Colonic mucosa (tissue), 4 donors: ENCODE results near the gene TRPV2. TPM values are rescaled to one million over a fixed set of nuclear protein-coding genes. Genes with fewer than 3 reads are reported as not detected.

ENCODE experiments used
- DNase-seq: peaks from one replicate; pipeline ENCODE4 v3.0.0-alpha.2; 2020
- H3K27ac ChIP-seq: fragments of 200-600 bp; one replicate; pipeline ENCODE4 v1.8.0; 2021
- H3K27me3 ChIP-seq: fragments of 200-600 bp; one replicate; pipeline ENCODE4 v1.8.0; 2021
- H3K36me3 ChIP-seq: fragments of 200-600 bp; one replicate; pipeline ENCODE4 v1.8.0; 2021
- H3K4me1 ChIP-seq: fragments of 200-600 bp; one replicate; pipeline ENCODE4 v1.8.0; 2021; ENCODE audit warnings: mild to moderate bottlenecking
- H3K4me3 ChIP-seq: fragments of 200-600 bp; one replicate; pipeline ENCODE4 v1.8.0; 2021
- H3K9ac ChIP-seq, 2 donors: one replicate each; pipeline ENCODE4 v1.7.0; 2013; ENCODE audit warnings: control low read depth in 2 of 2, low read depth in 2 of 2, low read length in 2 of 2
- H3K9me3 ChIP-seq: fragments of 200-600 bp; one replicate; pipeline ENCODE4 v1.8.0; 2021
- intact Hi-C: fragments of 100-400 bp; cut with DNase I; formaldehyde crosslinking; loops from one replicate; pipeline ENCODE4 v1.14.1; 2022
- total RNA-seq, 2 donors: library from RNA; stranded (reverse); fragmentation: NEBNext Ultra II Directional in 1 of 2; extraction: Animal tissue kit (Norgen Biotek cat#: 25700) in 1 of 2; gene quantifications; one replicate each; pipeline ENCODE4 v1.2.1, GENCODE V29; 2021
- TF ChIP-seq, protein P1 (sequence below): fragments of 200-600 bp; IDR thresholded peaks from one replicate; pipeline ENCODE4 v1.8.0; 2022; ENCODE audit warnings: antibody characterized with exemption, mild to moderate bottlenecking
- donor health status: healthy.
- donor health status: DM: no; HTN: no; CAD: no.
- donor health status: DM: no; HTN: no; CAD: no.

Gene TRPV2
- total RNA-seq, 2 donors from 2014 or later: 5.4 to 7.4 TPM

DNA sequence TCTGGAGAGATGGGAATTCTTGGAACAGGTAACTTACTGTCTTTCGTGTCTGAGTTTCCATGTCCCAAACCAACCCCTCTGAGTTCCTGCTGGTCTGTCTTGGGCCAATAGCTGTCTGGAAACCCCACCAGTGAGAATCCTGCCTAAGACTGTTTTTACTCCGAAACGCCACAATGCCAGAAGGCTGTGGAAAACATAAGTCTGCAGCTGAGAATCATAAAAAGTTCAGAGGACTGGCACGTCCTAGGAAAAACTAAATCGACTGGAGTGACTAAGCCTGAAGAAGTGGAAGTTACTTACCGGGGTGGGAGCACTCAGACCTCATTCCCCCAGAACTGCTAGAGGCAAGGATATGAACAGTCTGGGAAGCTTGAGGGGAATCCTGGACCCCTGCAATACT lies 63.3 kb downstream of the TRPV2 start:
- Histone ChIP-seq H3K27me3 (no peaks in the 10 kb centered on the region), H3K9ac (no peak overlapping the region), H3K9me3 (no peaks in the 10 kb centered on the region), H3K36me3 (no peaks in the 10 kb centered on the region), H3K4me1 (no peaks in the 10 kb centered on the region), H3K27ac (no peak overlapping the region), H3K4me3 (no peak overlapping the region)
- no peak for DNase-seq
- intact Hi-C loops: no loop called here
- TF ChIP-seq, protein P1, sequence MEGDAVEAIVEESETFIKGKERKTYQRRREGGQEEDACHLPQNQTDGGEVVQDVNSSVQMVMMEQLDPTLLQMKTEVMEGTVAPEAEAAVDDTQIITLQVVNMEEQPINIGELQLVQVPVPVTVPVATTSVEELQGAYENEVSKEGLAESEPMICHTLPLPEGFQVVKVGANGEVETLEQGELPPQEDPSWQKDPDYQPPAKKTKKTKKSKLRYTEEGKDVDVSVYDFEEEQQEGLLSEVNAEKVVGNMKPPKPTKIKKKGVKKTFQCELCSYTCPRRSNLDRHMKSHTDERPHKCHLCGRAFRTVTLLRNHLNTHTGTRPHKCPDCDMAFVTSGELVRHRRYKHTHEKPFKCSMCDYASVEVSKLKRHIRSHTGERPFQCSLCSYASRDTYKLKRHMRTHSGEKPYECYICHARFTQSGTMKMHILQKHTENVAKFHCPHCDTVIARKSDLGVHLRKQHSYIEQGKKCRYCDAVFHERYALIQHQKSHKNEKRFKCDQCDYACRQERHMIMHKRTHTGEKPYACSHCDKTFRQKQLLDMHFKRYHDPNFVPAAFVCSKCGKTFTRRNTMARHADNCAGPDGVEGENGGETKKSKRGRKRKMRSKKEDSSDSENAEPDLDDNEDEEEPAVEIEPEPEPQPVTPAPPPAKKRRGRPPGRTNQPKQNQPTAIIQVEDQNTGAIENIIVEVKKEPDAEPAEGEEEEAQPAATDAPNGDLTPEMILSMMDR: no peak

DNA sequence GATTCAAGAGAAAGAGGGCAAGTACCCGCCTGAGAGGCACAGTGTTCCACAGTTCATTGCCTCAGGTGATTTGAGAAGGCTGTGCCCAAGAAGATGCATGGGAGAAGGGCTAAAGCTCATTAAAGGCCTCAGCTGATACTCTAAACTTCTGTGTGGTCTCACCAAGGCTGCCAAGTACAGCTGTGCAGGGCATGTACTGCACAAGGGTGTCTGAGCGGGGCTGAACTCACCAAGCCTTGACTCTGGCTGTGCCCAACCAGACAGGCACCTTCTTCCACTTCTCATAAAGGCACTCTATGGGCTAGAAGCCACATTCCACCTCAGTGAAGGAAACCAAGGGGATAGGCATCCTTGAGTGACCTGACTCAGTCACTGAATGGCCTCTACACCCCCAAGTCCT lies 63.9 kb downstream of the TRPV2 start:
- H3K4me3 ChIP-seq: no peak overlapping the region
- no peaks in the 10 kb centered on the region for H3K36me3 ChIP-seq
- TF ChIP-seq, protein P1: no peak
- no peaks in the 10 kb centered on the region for H3K4me1 ChIP-seq
- intact Hi-C loops: no loop called here
- no peak overlapping the region for H3K9ac ChIP-seq
- DNase-seq: no peak
- H3K27ac ChIP-seq: no peak overlapping the region
- no peaks in the 10 kb centered on the region for H3K9me3 ChIP-seq
- H3K27me3 ChIP-seq: no peaks in the 10 kb centered on the region

DNA sequence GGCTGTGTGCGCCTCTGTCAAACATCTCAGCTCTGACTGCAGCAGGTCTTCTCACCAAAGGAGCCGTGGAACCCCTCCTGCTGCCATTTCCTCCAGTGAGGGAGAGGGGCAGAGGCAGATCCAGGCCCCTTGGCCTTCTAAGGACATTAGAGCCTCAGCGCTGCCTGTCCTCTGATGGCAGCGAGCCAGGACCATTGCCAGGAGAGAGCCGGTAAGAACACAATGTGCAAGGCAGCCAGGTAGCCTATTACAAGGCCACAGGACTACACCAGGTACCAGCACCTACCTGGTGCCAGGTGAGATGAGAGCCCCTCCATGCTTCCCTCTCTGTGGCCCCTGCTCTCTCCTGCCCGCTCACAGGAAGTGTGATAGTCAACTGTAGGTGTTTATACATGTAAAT lies 65.6 kb downstream of the TRPV2 start:
- no peak overlapping the region for H3K27ac ChIP-seq
- no peaks in the 10 kb centered on the region for H3K9me3 ChIP-seq
- no peak for DNase-seq
- H3K36me3 ChIP-seq: no peaks in the 10 kb centered on the region
- peak overlapping the region in 1 of 2 donors; percentile 12 for H3K9ac ChIP-seq
- intact Hi-C loops: no loop called here
- peaks cover 10% of the 10 kb centered on the region for H3K4me1 ChIP-seq
- TF ChIP-seq, protein P1: no peak
- no peak overlapping the region for H3K4me3 ChIP-seq
- no peaks in the 10 kb centered on the region for H3K27me3 ChIP-seq

DNA sequence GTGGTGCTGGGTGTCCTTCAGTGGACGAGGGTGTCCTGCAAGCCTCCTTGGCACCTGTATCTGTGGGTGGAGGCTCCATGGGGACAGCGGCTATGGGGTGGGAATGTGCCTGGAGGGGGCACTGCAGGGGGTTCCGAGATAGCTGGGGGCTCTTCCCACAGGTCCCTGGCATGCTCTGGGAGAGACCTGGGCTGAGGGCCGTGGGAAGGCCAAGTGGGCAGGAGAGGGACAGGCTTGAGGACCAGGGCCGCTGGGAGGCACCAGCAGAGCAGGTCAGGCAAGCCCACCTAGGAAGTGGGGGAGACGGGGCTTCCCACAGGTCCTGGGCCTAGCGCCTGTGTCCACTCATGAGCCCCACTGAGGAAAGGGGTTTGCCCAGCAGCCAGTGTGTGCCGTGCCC lies 66.9 kb downstream of the TRPV2 start:
- TF ChIP-seq, protein P1: no peak
- peaks cover 21% of the 10 kb centered on the region for H3K4me1 ChIP-seq
- H3K4me3 ChIP-seq: no peak overlapping the region
- intact Hi-C loops: no loop called here
- no peaks in the 10 kb centered on the region for H3K36me3 ChIP-seq
- no peaks in the 10 kb centered on the region for H3K27me3 ChIP-seq
- no peak overlapping the region for H3K9ac ChIP-seq
- H3K27ac ChIP-seq: no peak overlapping the region
- H3K9me3 ChIP-seq: no peaks in the 10 kb centered on the region
- no peak for DNase-seq

DNA sequence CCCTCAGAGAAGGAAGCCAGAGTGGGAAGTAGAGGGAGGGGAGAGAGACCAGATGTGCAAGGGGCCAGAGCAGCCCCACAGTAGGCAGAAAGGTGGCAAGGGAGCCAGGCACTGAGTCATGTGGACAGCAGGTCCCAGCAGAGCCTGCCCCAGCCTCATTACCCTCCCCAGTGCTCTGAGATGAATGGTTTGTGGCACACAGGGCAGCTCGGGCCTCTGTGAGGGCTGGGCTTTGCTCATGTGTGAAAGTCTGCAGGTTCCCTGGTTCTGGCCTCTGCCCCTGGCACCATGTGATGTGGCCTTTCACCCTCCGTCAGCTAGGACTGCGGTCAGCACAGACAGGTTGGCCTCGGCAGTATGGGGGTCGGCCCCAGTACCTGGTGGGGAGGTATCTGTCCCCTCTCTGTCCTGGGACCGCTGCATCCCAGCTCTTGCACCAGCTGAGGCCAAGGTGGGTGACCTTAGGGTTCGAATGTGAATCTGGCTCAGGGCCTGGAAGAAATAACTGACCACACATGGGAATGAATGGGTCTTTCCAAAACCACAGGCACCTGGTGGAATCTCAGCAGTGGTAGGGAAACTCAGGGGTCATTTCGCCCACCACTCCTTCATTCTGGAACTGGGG lies 67.8 kb downstream of the TRPV2 start:
- Histone ChIP-seq H3K9ac (no peak overlapping the region), H3K36me3 (no peaks in the 10 kb centered on the region), H3K27ac (no peak overlapping the region), H3K4me3 (no peak overlapping the region), H3K9me3 (no peaks in the 10 kb centered on the region), H3K4me1 (peaks cover 21% of the 10 kb centered on the region), H3K27me3 (no peaks in the 10 kb centered on the region)
- no peak for DNase-seq
- intact Hi-C loops: no loop called here
- TF ChIP-seq, protein P1: no peak
